ENCODE results near the gene TMEM54. TPM values are rescaled to one million over a fixed set of nuclear protein-coding genes. Genes with fewer than 3 reads are reported as not detected.
A peak's percentile ranks its signal among the peaks of the same experiment; 100 is the strongest.

Gene TMEM54
- total and polyA plus RNA-seq, 9 of the 15 experiments (the other 6 are each of a cell fraction or from before 2014, with no cell fraction given) = 1.00 to 16.2 (median 8.2) TPM

GRCh38 chr1:32893198-32894018 lies 7.8 kb downstream of the TMEM54 start:
- in situ Hi-C loops (cut with MboI) = loop anchor here (25.0 kb wide), 1 partner anchor 719 kb away; no protein-coding TSS in a partner anchor
- no peak for TF ChIP-seq PTTG1 (tag; IDR thresholded peaks at IDR 0.05; ENCODE audit: low read depth)
- no peak for TF ChIP-seq TSHZ1 (CRISPR knock-in tag; IDR thresholded peaks at IDR 0.05)
- TF ChIP-seq E2F5 (CRISPR knock-in tag; IDR thresholded peaks at IDR 0.05) = no peak
- TF ChIP-seq ZNF407 (IDR thresholded peaks at IDR 0.05; ENCODE audit: low read depth) = no peak

More at GRCh38 chr1:32893198-32894018, 7.8 kb downstream of the TMEM54 start:
- FAIRE-seq (peak; percentile 59), DNase-seq (ENCODE audit: extremely low read depth in 1 of 4, low spot score in 3 of 4) (peak; percentile 69 to 86 (median 78)), ATAC-seq (peak; percentile 80)
- Histone ChIP-seq H2AFZ (ENCODE audit: low read depth, low read length) (peak overlapping the region; percentile 47), H3K9me1 (ENCODE audit: control insufficient read depth, insufficient read depth, low read length) (no peaks in the 10 kb centered on the region), H3K27ac (ENCODE audit: extremely low read depth, low read depth, low read length) (no peak overlapping the region), H3K27me3 (ENCODE audit: control insufficient read depth in 2 of 2, insufficient read depth in 2 of 2, low read length in 2 of 2) (peaks cover 5 to 68% of the 10 kb centered on the region in 2 experiments; a peak in 3 of 5 replicates), H3K4me2 (ENCODE audit: insufficient read depth, low read length) (peak overlapping the region; percentile 60), H3K4me1 (replicated peaks in 1 of 2; ENCODE audit: control insufficient read depth in 2 of 2, insufficient read depth in 2 of 2, low read length in 2 of 2) (peaks cover 5 to 18% of the 10 kb centered on the region in 2 experiments; a peak in 3 of 5 replicates), H3K9me3 (replicated peaks; ENCODE audit: control insufficient read depth, insufficient read depth, low read depth, low read length) (no peaks in the 10 kb centered on the region), H4K20me1 (replicated peaks; ENCODE audit: control insufficient read depth, insufficient read depth, low read length) (peaks cover 34% of the 10 kb centered on the region), H3K9ac (ENCODE audit: insufficient read depth in 1 of 2, low read depth in 2 of 2, low read length in 2 of 2) (peak overlapping the region; percentile 21 to 72; a peak in 3 of 4 replicates), H3K79me2 (ENCODE audit: control insufficient read depth, insufficient read depth, low read length) (no peaks in the 10 kb centered on the region), H3K36me3 (ENCODE audit: control insufficient read depth, insufficient read depth, low read length) (no peaks in the 10 kb centered on the region), H3K4me3 (peak overlapping the region; percentile 42)
- WGBS (ENCODE audit: insufficient coverage, low coverage, missing lambda C conversion rate) = 6% methylated on average over 37 of the region's 58 CpGs
- CTCF ChIA-PET (ENCODE audit: low intra/inter-chr PET ratio) = interaction anchor here (0.6 to 2.7 kb wide), 6 partner anchors 113 to 885 kb away, joined by 3 to 18 read pairs (median 4); no protein-coding TSS in a partner anchor
- POLR2A ChIA-PET = interaction anchor here (0.6 to 1.2 kb wide), 8 partner anchors 14 to 243 kb away, joined by 3 to 5 read pairs (median 4); partner anchors contain the start of gene RBBP4
- no TSS peak for BruUV-seq (replicated peaks)
- intact Hi-C loops (cut with micrococcal nuclease) = no loop called here

Data from K562 (cell line).